GM21367 (cell line): ENCODE data around the gene C3orf22.

Experiments used
- ATAC-seq: cut with Tn5 transposase; IDR thresholded peaks from one replicate; pipeline ENCODE4 v1.9.1; 2021; ENCODE audit not compliant: unreplicated experiment

The C3orf22 gene

GRCh38 chr3:126556637-126557414, 1.9 kb downstream of the C3orf22 start:
- ATAC-seq, result no peak

- ATAC-seq, result no peak
These were observed 2.7 kb downstream of the C3orf22 start for GRCh38 chr3:126555795-126556636.

GRCh38 chr3:126554560-126555525, 3.9 kb downstream of the C3orf22 start:
- no peak for ATAC-seq

- ATAC-seq, result no peak
These were observed 5.2 kb downstream of the C3orf22 start for GRCh38 chr3:126553284-126554084.

GRCh38 chr3:126552688-126553283, 5.9 kb downstream of the C3orf22 start:
- no peak for ATAC-seq

- ATAC-seq, result no peak
These were observed 6.7 kb downstream of the C3orf22 start for GRCh38 chr3:126551839-126552687.

- no peak for ATAC-seq
These were observed 7.5 kb downstream of the C3orf22 start for GRCh38 chr3:126551121-126551838.

GRCh38 chr3:126550488-126551051, 8.2 kb downstream of the C3orf22 start:
- no peak for ATAC-seq

GRCh38 chr3:126549861-126550487, 8.8 kb downstream of the C3orf22 start:
- no peak for ATAC-seq

- ATAC-seq, result no peak
These were observed 9.9 kb downstream of the C3orf22 start for GRCh38 chr3:126548556-126549466.

- no peak for ATAC-seq
These were observed 11.0 kb downstream of the C3orf22 start for GRCh38 chr3:126547721-126548120.

- ATAC-seq, result no peak
These were observed 12.0 kb downstream of the C3orf22 start for GRCh38 chr3:126546549-126547239.

GRCh38 chr3:126546013-126546412, 12.7 kb downstream of the C3orf22 start:
- no peak for ATAC-seq

- ATAC-seq, result no peak
These were observed 13.2 kb downstream of the C3orf22 start for GRCh38 chr3:126545544-126545943.

- no peak for ATAC-seq
These were observed 14.0 kb downstream of the C3orf22 start for GRCh38 chr3:126544596-126545281.
